NT2/D1 (cell line): ENCODE measurements around the gene ACACB.
"Not testable (repeated sequence)": the region's sequence is repeated elsewhere in the genome, so short reads cannot be mapped to it uniquely, and the experiment has no call there.

Experiments used
- DNase-seq: peaks from one replicate; pipeline ENCODE4 v3.0.0-alpha.2; 2011; ENCODE audit warnings: low read depth, low spot score
- H3K27me3 ChIP-seq: 2 replicates; pipeline ENCODE4 v1.6.0; 2011; ENCODE audit warnings: mild to moderate bottlenecking; ENCODE audit not compliant: insufficient read length, insufficient read depth
- H3K36me3 ChIP-seq: 2 replicates; pipeline ENCODE4 v1.6.1; 2011; ENCODE audit warnings: mild to moderate bottlenecking, low read length, mixed read lengths; ENCODE audit not compliant: insufficient read depth, insufficient read length
- H3K4me1 ChIP-seq: 2 replicates; pipeline ENCODE4 v1.5.1; 2011; ENCODE audit not compliant: insufficient read depth, insufficient read length
- H3K4me3 ChIP-seq: 2 replicates; pipeline ENCODE4 v1.5.1; 2011; ENCODE audit warnings: low read depth; ENCODE audit not compliant: insufficient read length
- H3K9ac ChIP-seq: 2 replicates; pipeline ENCODE4 v1.6.0; 2011; ENCODE audit warnings: low read depth; ENCODE audit not compliant: insufficient read length
- H3K9me3 ChIP-seq: 2 replicates; pipeline ENCODE4 v1.5.1; 2011; ENCODE audit warnings: mild to moderate bottlenecking, low read length; ENCODE audit not compliant: insufficient read depth
- SUZ12 ChIP-seq: IDR thresholded peaks from 2 replicates; pipeline ENCODE4 v1.6.1; 2011; ENCODE audit not compliant: insufficient read length, insufficient read depth; ENCODE audit errors: extremely low read depth
- YY1 ChIP-seq: IDR thresholded peaks from 2 replicates; pipeline ENCODE4 v1.6.1; 2011; ENCODE audit not compliant: insufficient read length, insufficient read depth
- ZNF274 ChIP-seq: IDR thresholded peaks from 2 replicates; pipeline ENCODE4 v1.6.1; 2011; ENCODE audit warnings: mild to moderate bottlenecking, low read depth, low read length

The ACACB gene

GRCh38 chr12:109131154-109132050, 15.0 kb downstream of the ACACB start:
- H3K9ac ChIP-seq, result no peak overlapping the region
- no peaks in the 10 kb centered on the region for H3K9me3 ChIP-seq
- H3K4me1 ChIP-seq, result peaks cover 5% of the 10 kb centered on the region
- no peaks in the 10 kb centered on the region for H3K27me3 ChIP-seq
- no peak overlapping the region for H3K4me3 ChIP-seq
- no peaks in the 10 kb centered on the region for H3K36me3 ChIP-seq
- TF ChIP-seq ZNF274 (no peak), SUZ12 (no peak), YY1 (no peak)
- no peak for DNase-seq

- TF ChIP-seq ZNF274, result no peak
- no peak for TF ChIP-seq SUZ12
- no peak for TF ChIP-seq YY1
- Histone ChIP-seq H3K4me1 (peaks cover 5% of the 10 kb centered on the region), H3K36me3 (no peaks in the 10 kb centered on the region), H3K27me3 (no peaks in the 10 kb centered on the region), H3K9me3 (no peaks in the 10 kb centered on the region), H3K4me3 (no peak overlapping the region), H3K9ac (no peak overlapping the region)
- no peak for DNase-seq
These were observed 18.0 kb downstream of the ACACB start for GRCh38 chr12:109134186-109134917.

DNA sequence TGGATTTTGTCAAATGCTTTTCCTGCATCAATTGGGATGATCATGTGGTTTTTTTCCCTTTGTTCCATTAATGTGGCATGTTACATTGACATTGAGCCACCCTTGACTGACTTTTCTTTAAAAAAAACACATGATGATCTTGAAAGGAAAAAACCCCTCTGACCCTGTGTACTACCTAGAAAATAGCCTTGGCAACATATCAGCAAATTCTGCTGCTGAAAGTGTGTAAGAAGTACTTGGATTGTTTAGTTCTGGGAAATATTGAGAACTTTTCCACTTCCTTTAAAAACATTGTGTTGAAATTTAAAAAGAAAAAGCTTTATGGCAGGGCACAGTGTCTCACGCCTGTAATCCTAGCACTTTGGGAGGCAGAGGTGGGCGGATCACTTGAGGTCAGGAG, 20.7 kb downstream of the ACACB start:
- Histone ChIP-seq H3K9ac (no peak overlapping the region), H3K4me1 (no peaks in the 10 kb centered on the region), H3K9me3 (no peaks in the 10 kb centered on the region), H3K27me3 (no peaks in the 10 kb centered on the region), H3K36me3 (no peaks in the 10 kb centered on the region), H3K4me3 (no peak overlapping the region)
- TF ChIP-seq ZNF274 (no peak), YY1 (no peak), SUZ12 (no peak)
- no peak for DNase-seq

GRCh38 chr12:109139360-109139759, 23.0 kb downstream of the ACACB start:
- no peak overlapping the region for H3K9ac ChIP-seq
- H3K4me3 ChIP-seq, result no peak overlapping the region
- H3K9me3 ChIP-seq, result no peaks in the 10 kb centered on the region
- no peaks in the 10 kb centered on the region for H3K4me1 ChIP-seq
- H3K36me3 ChIP-seq, result no peaks in the 10 kb centered on the region
- TF ChIP-seq ZNF274 (no peak), SUZ12 (no peak), YY1 (no peak)
- H3K27me3 ChIP-seq, result no peaks in the 10 kb centered on the region
- DNase-seq, result no peak

DNA sequence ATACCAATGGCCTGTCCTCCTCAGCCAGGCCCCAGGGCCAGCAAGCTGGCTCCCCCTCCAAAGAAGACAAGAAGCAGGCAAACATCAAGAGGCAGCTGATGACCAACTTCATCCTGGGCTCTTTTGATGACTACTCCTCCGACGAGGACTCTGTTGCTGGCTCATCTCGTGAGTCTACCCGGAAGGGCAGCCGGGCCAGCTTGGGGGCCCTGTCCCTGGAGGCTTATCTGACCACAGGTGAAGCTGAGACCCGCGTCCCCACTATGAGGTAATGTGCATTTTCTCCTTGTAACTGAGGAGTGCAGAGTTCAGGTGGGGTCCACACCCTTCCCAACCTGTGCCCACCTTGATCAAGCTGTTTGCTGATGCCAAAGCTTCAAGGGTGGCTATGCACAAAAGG, 23.4 kb downstream of the ACACB start:
- no peaks in the 10 kb centered on the region for H3K36me3 ChIP-seq
- H3K4me1 ChIP-seq, result no peaks in the 10 kb centered on the region
- no peak for TF ChIP-seq YY1
- no peak for TF ChIP-seq ZNF274
- TF ChIP-seq SUZ12, result no peak
- H3K4me3 ChIP-seq, result no peak overlapping the region
- no peaks in the 10 kb centered on the region for H3K9me3 ChIP-seq
- DNase-seq, result no peak
- no peak overlapping the region for H3K9ac ChIP-seq
- no peaks in the 10 kb centered on the region for H3K27me3 ChIP-seq

GRCh38 chr12:109140560-109140959, 24.2 kb downstream of the ACACB start:
- Histone ChIP-seq H3K4me3 (no peak overlapping the region), H3K36me3 (no peaks in the 10 kb centered on the region), H3K9ac (no peak overlapping the region), H3K27me3 (no peaks in the 10 kb centered on the region), H3K9me3 (no peaks in the 10 kb centered on the region), H3K4me1 (no peaks in the 10 kb centered on the region)
- no peak for DNase-seq
- no peak for TF ChIP-seq ZNF274
- no peak for TF ChIP-seq YY1
- no peak for TF ChIP-seq SUZ12

DNA sequence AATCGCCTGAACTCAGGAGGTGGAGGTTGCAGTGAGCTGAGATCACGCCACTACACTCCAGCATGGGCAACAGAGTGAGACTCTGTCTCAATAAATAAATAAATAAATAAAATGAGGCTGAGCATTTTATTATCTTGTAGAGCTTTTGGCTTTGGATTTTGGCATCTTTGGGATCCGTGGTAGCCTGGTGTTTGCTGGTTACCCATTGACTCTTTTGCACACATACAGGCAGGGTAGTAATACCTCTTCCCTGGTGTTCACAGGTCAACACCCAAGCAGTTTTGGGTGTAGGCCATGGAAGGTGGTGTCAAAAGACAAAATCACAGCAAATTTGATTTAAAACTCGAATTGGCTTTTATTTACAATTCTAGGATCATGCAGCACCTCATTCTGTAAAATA, 27.8 kb downstream of the ACACB start:
- Histone ChIP-seq H3K4me3 (no peak overlapping the region), H3K9ac (no peak overlapping the region), H3K9me3 (no peaks in the 10 kb centered on the region), H3K4me1 (no peaks in the 10 kb centered on the region), H3K36me3 (no peaks in the 10 kb centered on the region), H3K27me3 (no peaks in the 10 kb centered on the region)
- DNase-seq, result no peak
- TF ChIP-seq ZNF274 (no peak), YY1 (no peak), SUZ12 (no peak)

DNA sequence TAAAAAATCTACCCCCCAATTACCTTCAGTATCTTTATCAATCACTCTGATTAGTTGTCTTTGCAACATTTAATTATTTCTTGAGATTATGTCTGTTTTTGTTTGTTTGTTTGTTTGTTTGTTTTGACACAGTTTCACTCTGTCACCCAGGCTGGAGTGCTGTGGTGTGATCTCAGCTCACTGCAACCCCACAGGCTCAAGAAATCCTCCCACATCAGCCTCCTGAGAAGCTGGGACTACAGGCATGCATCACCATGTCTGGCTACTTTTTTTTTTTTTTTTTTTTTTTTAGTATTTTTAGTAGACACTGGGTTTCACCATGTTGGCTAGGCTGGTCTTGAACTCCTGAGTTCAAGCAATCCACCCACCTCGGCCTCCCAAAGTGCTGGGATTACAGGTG, 30.7 kb downstream of the ACACB start:
- H3K9ac ChIP-seq, H3K27me3 ChIP-seq, DNase-seq, H3K4me1 ChIP-seq, H3K36me3 ChIP-seq, H3K9me3 ChIP-seq, H3K4me3 ChIP-seq: not testable (repeated sequence)
